ENCODE measurements around the gene SCUBE2. TPM values are rescaled to one million over a fixed set of nuclear protein-coding genes. Genes with fewer than 3 reads are reported as not detected.

SCUBE2 gene
- total and polyA plus RNA-seq, 2 of the 4 experiments (the other 2 are of a cell fraction) = 0.43 to 0.72 TPM

DNA sequence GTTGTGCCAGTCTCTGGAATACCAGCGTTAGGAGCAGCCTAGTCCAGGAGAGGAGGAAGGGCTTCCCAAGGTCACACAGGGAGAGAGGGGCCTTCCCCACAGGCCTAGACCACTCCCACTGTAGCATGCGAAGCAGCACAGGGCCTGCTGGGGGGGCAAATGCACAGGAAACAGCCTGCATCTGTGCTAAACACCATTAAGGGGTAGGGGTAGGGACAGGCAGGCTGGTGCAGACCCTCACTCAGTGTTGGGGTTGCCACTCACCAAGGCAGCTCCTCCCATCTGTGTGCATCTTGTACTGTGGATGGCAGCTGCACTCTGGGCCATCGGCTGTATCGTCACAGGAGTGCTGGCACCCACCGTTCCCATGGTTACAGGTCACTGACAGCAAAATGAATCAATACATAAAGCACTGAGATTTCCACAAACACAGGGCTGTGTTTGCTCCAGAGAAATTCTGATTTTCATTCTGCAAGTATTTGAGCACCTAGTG, 24.9 kb downstream of the SCUBE2 start:
- WGBS, 2 experiments (ENCODE audit: extremely low coverage in 2 of 2, insufficient read length in 1 of 2) = 33% methylated on average over 1 of the region's 5 CpGs; no CpG with 5 or more reads in 1 of the 2 experiments

More for the DNA sequence above, 24.9 kb downstream of the SCUBE2 start:
- Histone ChIP-seq H3K4me2 (ENCODE audit: low read depth, low read length) (no peak overlapping the region), H4K91ac (ENCODE audit: insufficient read depth, low read depth, low read length) (no peak overlapping the region), H4K8ac (ENCODE audit: low read depth in 2 of 2, low read length in 2 of 2) (no peak overlapping the region), H3K36me3 (ENCODE audit: control insufficient read depth, insufficient read depth, low read length) (no peaks in the 10 kb centered on the region), H3K4me3 (ENCODE audit: insufficient read depth, low read depth, low read length) (no peak overlapping the region), H3K23ac (ENCODE audit: low read depth, low read length) (no peak overlapping the region), H2BK120ac (ENCODE audit: low read depth, low read length) (no peak overlapping the region), H2BK15ac (ENCODE audit: low read depth, low read length) (no peak overlapping the region), H3K14ac (replicated peaks; ENCODE audit: low read depth, low read length) (no peak overlapping the region), H3K4ac (ENCODE audit: low read depth, low read length) (no peak overlapping the region), H2AK5ac (ENCODE audit: low read depth, low read length) (no peak overlapping the region), H3K56ac (ENCODE audit: extremely low read depth, insufficient read depth, low read length) (no peak overlapping the region), H4K20me1 (ENCODE audit: insufficient read depth, low read length) (no peaks in the 10 kb centered on the region), H2BK5ac (ENCODE audit: low read depth, low read length, poor library complexity, severe bottlenecking) (no peak overlapping the region), H3K9me1 (ENCODE audit: insufficient read depth, low read length) (no peaks in the 10 kb centered on the region; the same call in 1 of the 2 replicates), H4K5ac (ENCODE audit: low read depth, low read length) (0 out of 2 replicates have a peak overlapping the region, but pooled peaks have one; percentile 6), H2AFZ (replicated peaks; ENCODE audit: low read length, poor library complexity) (peak overlapping the region; percentile 1), H3K9me3 (ENCODE audit: control insufficient read depth, insufficient read depth, low read length) (no peaks in the 10 kb centered on the region), H3K79me1 (ENCODE audit: low read depth in 1 of 2, low read length in 2 of 2) (no peaks in the 10 kb centered on the region), H3K9ac (ENCODE audit: low read depth, low read length) (no peak overlapping the region), H3K4me1 (ENCODE audit: control insufficient read depth, insufficient read depth, low read length) (peaks cover 3% of the 10 kb centered on the region; the same call in 1 of the 2 replicates), H2AK9ac (replicated peaks; ENCODE audit: low read depth, low read length, poor library complexity) (peak overlapping the region; percentile 59), H3K18ac (ENCODE audit: low read depth, low read length) (no peak overlapping the region), H3K27ac (ENCODE audit: insufficient read depth, low read length) (no peak overlapping the region), H2BK20ac (ENCODE audit: low read depth, low read length) (no peak overlapping the region), H3K27me3 (ENCODE audit: control insufficient read depth, insufficient read depth, low read length) (no peaks in the 10 kb centered on the region)
- TF ChIP-seq FOS (IDR thresholded peaks at IDR 0.05; ENCODE audit: low read depth, low read length) (no peak), RFX5 (IDR thresholded peaks at IDR 0.05; ENCODE audit: low read depth, low read length) (no peak), MAFK (IDR thresholded peaks at IDR 0.05; ENCODE audit: low read depth, low read length) (no peak), CHD1 (IDR thresholded peaks at IDR 0.05; ENCODE audit: low read depth, low read length) (no peak)
- no peak for DNase-seq
- ATAC-seq (ENCODE audit: low read depth) = no peak
- BruUV-seq (replicated peaks) = no TSS peak
- ChIA-PET POLR2A (ENCODE audit: unreplicated experiment) (no interaction called here), CTCF (no interaction called here)
- dilution Hi-C loops (cut with HindIII; ENCODE audit: low sequenced_read_pairs, unreplicated experiment) (no loop called here), in situ Hi-C loops (cut with MboI; ENCODE audit: low sequenced_read_pairs) (no loop called here), intact Hi-C loops (cut with micrococcal nuclease) (no loop called here)

Measured in IMR-90 (cell line).